ENCODE measurements around the gene HNRNPUL2. TPM values are rescaled to one million over a fixed set of nuclear protein-coding genes. Genes with fewer than 3 reads are reported as not detected.
A peak's percentile ranks its signal among the peaks of the same experiment; 100 is the strongest.
"Not testable (repeated sequence)": the region's sequence is repeated elsewhere in the genome, so short reads cannot be mapped to it uniquely, and the experiment has no call there.

HNRNPUL2 gene
- total and polyA plus RNA-seq, 5 experiments from 2014 or later, result 0.99 to 84.0 (median 3.0) TPM

- peaks cover 11 to 47% (median 31%) of the 10 kb centered on the region in 4 donors for H3K4me1 Mint-ChIP-seq
These were observed 25.9 kb upstream of the HNRNPUL2 start for GRCh38 chr11:62752994-62753735.

GRCh38 chr11:62752177-62752785 is 25.0 kb upstream of the HNRNPUL2 start:
- POLR2A ChIA-PET, result interaction anchor here (0.6 to 6.6 kb wide), 14 partner anchors 9 to 161 kb away, joined by 3 to 165 read pairs (median 16); partner anchors contain the start of genes BSCL2, C11orf98, GNG3 and HNRNPUL2
- Mint-ChIP-seq H3K27me3 (no peaks in the 10 kb centered on the region), H3K36me3 (peaks cover 0 to 22% (median 0%) of the 10 kb centered on the region in 3 donors), H3K27ac (peak overlapping the region in 5 of 10 donors; percentile 66 to 99 (median 76)), H3K4me3 (peak overlapping the region in 8 of 10 donors; percentile 36 to 97 (median 78)), H3K9me3 (no peaks in the 10 kb centered on the region), H3K4me1 (peaks cover 11 to 49% (median 31%) of the 10 kb centered on the region in 4 donors)
- ATAC-seq (no peak), DNase-seq (no peak)

More at GRCh38 chr11:62752994-62753735, 25.9 kb upstream of the HNRNPUL2 start:
- no peaks in the 10 kb centered on the region for H3K27me3 Mint-ChIP-seq
- ATAC-seq (no peak), DNase-seq (no peak)
- no peaks in the 10 kb centered on the region for H3K9me3 Mint-ChIP-seq
- peaks cover 0 to 20% (median 0%) of the 10 kb centered on the region in 3 donors for H3K36me3 Mint-ChIP-seq
- POLR2A ChIA-PET, result interaction anchor here (0.5 to 6.6 kb wide), 42 partner anchors 9 to 1488 kb away, joined by 3 to 165 read pairs (median 8); partner anchors contain the start of genes B3GAT3, BSCL2, C11orf98 and CSKMT
- peak overlapping the region; percentile 91 to 100 (median 97) for H3K4me3 Mint-ChIP-seq
- peak overlapping the region; percentile 88 to 100 (median 99) for H3K27ac Mint-ChIP-seq

- peak overlapping the region in 1 of 10 donors; percentile 27 for H3K27ac Mint-ChIP-seq
- POLR2A ChIA-PET, result interaction anchor here (0.7 to 6.6 kb wide), 4 partner anchors 12 to 91 kb away, joined by 5 to 165 read pairs (median 12); partner anchors contain the start of genes HNRNPUL2, POLR2G and TTC9C
- not testable (repeated sequence) for ATAC-seq, DNase-seq, H3K9me3 Mint-ChIP-seq, H3K4me3 Mint-ChIP-seq, H3K27me3 Mint-ChIP-seq
- H3K4me1 Mint-ChIP-seq, result peaks cover 11 to 46% (median 31%) of the 10 kb centered on the region in 4 donors
- H3K36me3 Mint-ChIP-seq, result peaks cover 0 to 22% (median 0%) of the 10 kb centered on the region in 3 donors
These were observed 22.7 kb upstream of the HNRNPUL2 start for GRCh38 chr11:62749931-62750330.

- H3K4me3 Mint-ChIP-seq, result no peak overlapping the region
- H3K9me3 Mint-ChIP-seq, result no peaks in the 10 kb centered on the region
- peak overlapping the region in 1 of 10 donors; percentile 9 for H3K27ac Mint-ChIP-seq
These were observed 20.4 kb upstream of the HNRNPUL2 start for GRCh38 chr11:62747475-62748160.

GRCh38 chr11:62737196-62737595 is 9.9 kb upstream of the HNRNPUL2 start:
- Mint-ChIP-seq H3K9me3 (no peaks in the 10 kb centered on the region), H3K36me3 (peaks cover 4 to 83% (median 8%) of the 10 kb centered on the region in 3 donors), H3K27me3 (no peaks in the 10 kb centered on the region), H3K4me3 (no peak overlapping the region), H3K27ac (peak overlapping the region in 1 of 10 donors; percentile 43), H3K4me1 (peaks cover 5 to 11% (median 7%) of the 10 kb centered on the region in 4 donors)
- no peak for ATAC-seq
- no peak for DNase-seq
- POLR2A ChIA-PET, result interaction anchor here (0.6 to 1.2 kb wide), 5 partner anchors 8 to 76 kb away, joined by 3 to 6 read pairs (median 5); partner anchors contain the start of gene HNRNPUL2

More at GRCh38 chr11:62747475-62748160, 20.4 kb upstream of the HNRNPUL2 start:
- Mint-ChIP-seq H3K36me3 (peaks cover 0 to 22% (median 0%) of the 10 kb centered on the region in 3 donors), H3K4me1 (peaks cover 7 to 33% (median 16%) of the 10 kb centered on the region in 4 donors), H3K27me3 (no peaks in the 10 kb centered on the region)
- POLR2A ChIA-PET, result interaction anchor here (0.6 to 1.3 kb wide), 4 partner anchors 9 to 108 kb away, joined by 3 to 7 read pairs (median 5); partner anchors contain the start of genes HNRNPUL2 and TTC9C
- DNase-seq (no peak), ATAC-seq (no peak)

GRCh38 chr11:62732830-62733229 is 5.6 kb upstream of the HNRNPUL2 start:
- peaks cover 4 to 55% (median 7%) of the 10 kb centered on the region in 3 donors for H3K36me3 Mint-ChIP-seq
- no peak overlapping the region for H3K4me3 Mint-ChIP-seq
- H3K4me1 Mint-ChIP-seq, result peaks cover 5 to 32% (median 21%) of the 10 kb centered on the region in 4 donors
- no peak for ATAC-seq
- POLR2A ChIA-PET, result interaction anchor here (0.7 to 7.6 kb wide), 2 partner anchors 20 to 238 kb away, joined by 6 to 165 read pairs; partner anchors contain the start of gene ZBTB3
- H3K9me3 Mint-ChIP-seq, result no peaks in the 10 kb centered on the region
- DNase-seq, result peak in 1 of 10 donors; percentile 32
- peak overlapping the region in 4 of 10 donors; percentile 5 to 52 (median 17) for H3K27ac Mint-ChIP-seq
- no peaks in the 10 kb centered on the region for H3K27me3 Mint-ChIP-seq

GRCh38 chr11:62730076-62730475 is 2.8 kb upstream of the HNRNPUL2 start:
- POLR2A ChIA-PET, result interaction anchor here (1.6 to 10.3 kb wide), 10 partner anchors 19 to 157 kb away, joined by 4 to 263 read pairs (median 80); partner anchors contain the start of genes BSCL2, EEF1G, GNG3 and POLR2G
- H3K27me3 Mint-ChIP-seq, ATAC-seq, DNase-seq, H3K9me3 Mint-ChIP-seq: not testable (repeated sequence)
- H3K4me3 Mint-ChIP-seq, result peak overlapping the region; percentile 58 to 99 (median 88)
- H3K36me3 Mint-ChIP-seq, result peaks cover 4 to 47% (median 7%) of the 10 kb centered on the region in 3 donors
- peaks cover 14 to 46% (median 34%) of the 10 kb centered on the region in 4 donors for H3K4me1 Mint-ChIP-seq
- H3K27ac Mint-ChIP-seq, result peak overlapping the region in 7 of 10 donors; percentile 20 to 77 (median 38)

- H3K27me3 Mint-ChIP-seq, result peaks cover 0 to 2% (median 0%) of the 10 kb centered on the region in 5 donors
- ATAC-seq (peak; percentile 35 to 37), DNase-seq (peak; percentile 75 to 91 (median 82))
- peak within 1 kb of the TSS; percentile 90 to 100 (median 99) for H3K27ac Mint-ChIP-seq
- peaks cover 25 to 63% (median 49%) of the 10 kb centered on the region in 4 donors for H3K4me1 Mint-ChIP-seq
- H3K9me3 Mint-ChIP-seq, result no peaks in the 10 kb centered on the region
- POLR2A ChIA-PET, result interaction anchor here (0.6 to 10.3 kb wide), 42 partner anchors 17 to 1542 kb away, joined by 3 to 263 read pairs (median 8); partner anchors contain the start of genes B3GAT3, BSCL2, C11orf98 and CSKMT
- H3K36me3 Mint-ChIP-seq, result peaks cover 3 to 49% (median 13%) of the 10 kb centered on the region in 3 donors
- H3K4me3 Mint-ChIP-seq, result peak within 1 kb of the TSS; percentile 92 to 99 (median 96)
These were observed 1.1 kb upstream of the HNRNPUL2 start, which contains the start of gene TTC9C for GRCh38 chr11:62728171-62728988. TTC9C (plus strand) TSS chr11:62728486; CDS start chr11:62728849, 363 bp downstream.

GRCh38 chr11:62727872-62728170 is 564 bp upstream of the HNRNPUL2 start:
- Mint-ChIP-seq H3K36me3 (peaks cover 0 to 49% (median 13%) of the 10 kb centered on the region in 3 donors), H3K4me3 (peak overlapping the region; percentile 92 to 99 (median 96)), H3K9me3 (no peaks in the 10 kb centered on the region), H3K4me1 (peaks cover 20 to 62% (median 47%) of the 10 kb centered on the region in 4 donors), H3K27me3 (peaks cover 0 to 2% (median 0%) of the 10 kb centered on the region in 5 donors), H3K27ac (peak overlapping the region; percentile 90 to 100 (median 99))
- peak in 9 of 10 donors; percentile 64 to 96 (median 85) for DNase-seq
- ATAC-seq, result peak; percentile 60 to 66
- POLR2A ChIA-PET, result interaction anchor here (0.6 to 10.3 kb wide), 53 partner anchors 9 to 1590 kb away, joined by 3 to 263 read pairs (median 7); partner anchors contain the start of genes B3GAT3, BSCL2, C11orf98 and CSKMT

GRCh38 chr11:62726915-62727164 is 417 bp downstream of the HNRNPUL2 start:
- H3K27ac Mint-ChIP-seq, result peak overlapping the region in 8 of 10 donors; percentile 90 to 100 (median 99)
- no peaks in the 10 kb centered on the region for H3K9me3 Mint-ChIP-seq
- POLR2A ChIA-PET, result interaction anchor here (0.7 to 10.3 kb wide), 47 partner anchors 8 to 1591 kb away, joined by 3 to 263 read pairs (median 8); partner anchors contain the start of genes B3GAT3, BSCL2, C11orf98 and CSKMT
- H3K4me3 Mint-ChIP-seq, result peak overlapping the region; percentile 92 to 99 (median 96)
- H3K4me1 Mint-ChIP-seq, result peaks cover 25 to 69% (median 56%) of the 10 kb centered on the region in 4 donors
- DNase-seq (no peak), ATAC-seq (peak in 1 of 2 donors; percentile 7)
- H3K36me3 Mint-ChIP-seq, result peaks cover 0 to 53% (median 23%) of the 10 kb centered on the region in 3 donors
- H3K27me3 Mint-ChIP-seq, result peaks cover 0 to 2% (median 0%) of the 10 kb centered on the region in 5 donors

All from naive thymus-derived CD8-positive, alpha-beta T cell (primary cell).